GM12801 (cell line): ENCODE measurements around the gene LIPC.

Experiments used
- CTCF ChIP-seq: IDR thresholded peaks from one replicate; pipeline ENCODE4 v1.5.1; 2011; ENCODE audit warnings: control low read depth; ENCODE audit not compliant: insufficient read length; ENCODE audit errors: extremely low read depth

LIPC gene

DNA sequence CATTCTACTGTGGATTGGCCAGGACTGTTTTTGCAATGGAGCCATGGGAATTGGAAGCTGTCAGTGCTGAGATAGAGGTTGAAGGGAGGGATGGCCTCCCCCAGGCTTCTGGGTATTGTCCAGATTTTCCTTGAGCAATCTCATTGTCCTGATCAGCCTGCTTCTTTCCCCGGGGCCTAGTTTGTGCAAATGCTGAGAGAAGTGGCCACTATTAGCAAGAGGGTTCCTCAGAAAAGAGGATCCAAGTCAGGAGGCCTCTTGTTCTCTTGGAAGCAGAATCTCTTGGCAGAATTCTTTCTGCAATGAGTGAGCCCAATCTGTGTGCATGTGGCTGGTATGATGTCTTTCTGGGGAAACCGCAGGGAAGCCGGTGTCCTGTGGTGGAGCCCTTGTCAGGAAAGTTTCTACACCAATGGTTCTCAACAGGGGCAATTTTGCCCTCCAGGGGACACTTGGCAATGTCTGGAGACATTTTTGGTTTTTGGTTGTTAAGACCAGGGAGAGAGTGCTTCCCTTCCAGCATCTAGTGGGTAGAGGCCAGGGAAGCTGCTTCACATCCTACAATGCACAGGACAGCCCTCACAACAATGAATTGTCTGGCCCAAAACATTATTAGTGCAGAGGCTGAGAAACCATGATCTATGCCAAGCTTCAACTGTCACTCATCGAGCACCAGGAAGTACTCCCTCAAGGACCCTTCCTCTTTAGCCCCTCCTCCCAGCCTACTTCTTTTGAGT is 2.0 kb downstream of the LIPC start:
- TF ChIP-seq CTCF = no peak

GRCh38 chr15:58434334-58434875 is 2.6 kb downstream of the LIPC start:
- no peak for TF ChIP-seq CTCF

GRCh38 chr15:58436552-58436951 is 4.8 kb downstream of the LIPC start:
- TF ChIP-seq CTCF = no peak

GRCh38 chr15:58437531-58438105 is 5.8 kb downstream of the LIPC start:
- TF ChIP-seq CTCF = no peak

- no peak for TF ChIP-seq CTCF
Observed at GRCh38 chr15:58438111-58438510, 6.3 kb downstream of the LIPC start.

DNA sequence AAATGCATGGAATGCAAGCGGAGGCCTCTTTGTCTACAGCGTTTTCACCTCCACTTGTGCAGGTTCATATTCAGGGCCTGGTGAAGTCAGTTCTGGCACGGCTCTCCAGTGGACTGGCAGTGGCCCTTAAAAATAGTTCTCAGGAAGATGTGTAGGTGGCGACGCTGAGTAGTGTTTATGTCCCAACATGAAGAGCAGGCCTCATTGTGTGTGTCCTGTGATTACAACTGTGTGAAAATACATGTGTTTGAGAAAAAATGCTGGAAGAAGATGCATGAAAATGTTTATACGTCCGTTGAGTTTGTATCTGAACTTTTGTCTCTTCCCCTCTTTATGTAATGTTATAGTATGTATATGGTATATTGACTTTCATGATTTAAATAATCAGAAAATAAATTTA is 7.2 kb downstream of the LIPC start:
- no peak for TF ChIP-seq CTCF

GRCh38 chr15:58440158-58440910 is 8.5 kb downstream of the LIPC start:
- no peak for TF ChIP-seq CTCF
